Activated CD8-positive, alpha-beta memory T cell treated with anti-CD3 and anti-CD28 coated beads, Interleukin-2, amount 50 U/mL, for 4 hours (primary cell): ENCODE measurements around the gene CDAN1.

Experiments used
- DNase-seq: peaks from one replicate; pipeline ENCODE4 v3.0.0-alpha.2; 2020

Gene CDAN1

GRCh38 chr15:42732095-42732827, 4.7 kb downstream of the CDAN1 start:
- no peak for DNase-seq

GRCh38 chr15:42731461-42731860, 5.5 kb downstream of the CDAN1 start:
- no peak for DNase-seq

GRCh38 chr15:42730536-42730935, 6.4 kb downstream of the CDAN1 start:
- no peak for DNase-seq

GRCh38 chr15:42730135-42730534, 6.8 kb downstream of the CDAN1 start:
- DNase-seq: no peak

- no peak for DNase-seq
Measured at GRCh38 chr15:42729409-42729808, 7.5 kb downstream of the CDAN1 start.

- no peak for DNase-seq
Measured at GRCh38 chr15:42728972-42729371, 8.0 kb downstream of the CDAN1 start.

- no peak for DNase-seq
Measured at GRCh38 chr15:42728560-42728959, 8.4 kb downstream of the CDAN1 start.

- DNase-seq: no peak
Measured at GRCh38 chr15:42727750-42728381, 9.1 kb downstream of the CDAN1 start.

DNA sequence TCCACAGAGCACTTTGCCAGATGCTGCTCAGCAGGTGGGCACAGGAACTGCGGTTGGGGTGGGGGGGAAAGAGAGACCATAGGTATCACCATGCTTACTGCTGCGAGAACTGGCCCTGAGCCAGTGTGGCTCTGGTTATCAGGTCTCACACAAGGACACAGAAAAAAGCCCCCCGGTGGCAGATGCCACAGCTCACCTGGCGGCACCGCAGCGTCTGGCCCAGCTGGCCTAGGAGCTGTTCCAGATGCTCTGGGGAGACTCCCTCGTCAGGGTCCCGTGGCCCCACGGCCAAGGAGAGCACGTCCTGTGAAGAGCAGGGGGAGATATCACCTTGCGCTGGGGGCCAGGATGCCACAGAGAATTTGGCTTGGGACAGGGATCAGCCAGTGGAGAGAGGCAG, 10.8 kb downstream of the CDAN1 start:
- DNase-seq: no peak

DNA sequence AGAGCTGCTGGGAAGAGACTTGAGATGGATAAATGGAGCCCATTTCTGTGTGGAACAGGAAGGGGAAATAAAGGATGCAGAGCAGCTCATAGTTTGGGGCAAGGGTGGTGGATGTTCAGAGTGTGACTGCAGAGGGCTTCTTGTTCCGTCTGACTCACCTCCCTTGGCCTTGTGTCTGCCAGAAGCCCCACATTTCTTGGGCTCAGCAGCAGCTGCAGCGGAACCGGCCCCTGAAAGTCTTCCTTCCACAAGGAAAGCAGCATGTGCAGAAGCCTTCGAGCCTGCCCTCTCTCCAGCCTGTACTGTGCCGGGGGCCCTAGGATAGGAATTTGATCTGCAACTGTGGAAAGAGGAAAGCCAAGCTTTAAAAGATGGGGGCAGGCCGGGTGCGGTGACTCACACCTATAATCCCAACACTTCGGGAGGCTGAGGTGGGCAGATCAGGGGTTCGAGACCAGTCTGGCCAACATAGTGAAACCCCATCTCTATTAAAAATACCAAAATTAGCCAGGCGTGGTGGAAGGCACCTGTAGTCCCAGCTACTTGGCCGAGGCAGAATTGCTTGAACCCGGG, 11.5 kb downstream of the CDAN1 start:
- no peak for DNase-seq

- DNase-seq: no peak
Measured at GRCh38 chr15:42724276-42724675, 12.7 kb downstream of the CDAN1 start.

DNA sequence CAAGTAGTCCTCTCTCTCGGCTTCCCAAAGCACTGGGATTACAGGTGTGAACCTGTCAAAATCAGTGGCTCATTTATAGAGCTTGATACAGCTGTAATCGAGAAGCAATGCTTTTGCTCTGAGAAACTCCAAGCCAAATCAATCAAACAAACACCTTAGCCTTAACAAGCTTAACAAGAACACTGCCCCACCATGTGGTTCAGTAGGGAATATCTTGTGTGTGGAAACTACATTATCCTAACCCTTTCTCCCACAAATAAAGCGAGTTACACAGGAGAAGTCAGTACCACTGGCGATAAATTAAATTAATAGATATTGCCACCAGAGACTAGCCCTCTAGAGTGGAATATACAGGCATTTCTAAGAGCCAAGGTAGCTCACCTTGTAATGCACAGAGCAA, 13.9 kb downstream of the CDAN1 start:
- no peak for DNase-seq

DNA sequence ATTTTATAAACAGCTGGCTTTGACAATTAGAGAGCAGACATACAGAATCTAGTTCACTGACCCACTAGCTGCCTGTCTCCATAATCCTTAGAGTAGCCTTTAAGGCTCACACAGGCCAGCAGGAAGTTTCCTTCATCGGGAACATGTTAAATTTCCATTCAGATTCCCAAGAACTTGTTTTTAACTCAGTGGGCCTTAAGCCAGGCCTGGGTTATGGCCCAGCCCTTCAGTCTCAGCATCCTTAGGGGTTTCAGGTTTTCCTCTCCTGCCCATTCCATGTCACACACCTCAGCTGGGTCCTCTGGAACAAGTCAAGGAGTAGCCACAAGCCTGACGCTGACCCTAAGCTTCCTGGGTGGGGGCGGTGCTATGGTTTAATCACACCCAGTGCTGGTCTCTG, 15.0 kb downstream of the CDAN1 start:
- no peak for DNase-seq

DNA sequence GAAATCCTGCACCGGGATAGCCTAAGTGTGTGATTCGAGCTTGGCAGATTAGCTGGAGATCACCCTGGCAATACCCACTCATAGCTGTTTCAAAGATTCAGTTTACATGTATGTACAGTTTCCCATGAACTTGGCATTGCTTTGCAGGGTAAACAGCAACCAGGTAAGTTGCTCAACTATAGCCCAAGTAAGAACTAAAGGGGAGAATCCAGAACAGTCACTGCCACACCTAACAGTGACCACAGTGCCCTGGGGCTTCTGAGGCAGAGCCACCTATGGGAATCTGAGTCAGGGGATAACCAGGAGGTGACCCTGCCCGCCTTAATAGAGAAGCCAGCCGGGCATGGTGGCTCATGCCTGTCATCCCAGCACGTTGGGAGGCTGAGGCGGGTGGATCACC, 15.9 kb downstream of the CDAN1 start:
- no peak for DNase-seq

GRCh38 chr15:42720071-42720470, 16.9 kb downstream of the CDAN1 start:
- DNase-seq: no peak

GRCh38 chr15:42719043-42719442, 17.9 kb downstream of the CDAN1 start:
- no peak for DNase-seq

DNA sequence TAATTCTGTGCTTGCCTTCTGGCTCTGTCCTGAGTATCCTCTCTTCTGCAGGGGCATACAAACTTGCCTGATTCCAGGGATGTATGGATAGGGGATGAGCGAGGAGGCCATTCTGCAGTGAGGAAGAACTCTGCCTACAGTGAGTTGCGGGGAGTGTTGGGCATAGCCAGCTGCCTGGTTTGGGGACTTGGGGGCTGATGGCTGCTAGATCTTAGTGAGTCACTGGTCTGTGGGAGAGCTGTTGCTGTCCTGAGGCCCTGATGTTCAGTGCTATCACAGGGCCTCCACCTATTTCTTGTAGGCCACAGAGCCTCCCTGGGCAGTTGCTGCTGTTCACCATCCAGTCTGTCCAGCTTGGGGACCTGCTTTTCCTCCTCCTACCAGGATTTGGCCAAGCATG, 20.3 kb downstream of the CDAN1 start:
- DNase-seq: no peak

DNA sequence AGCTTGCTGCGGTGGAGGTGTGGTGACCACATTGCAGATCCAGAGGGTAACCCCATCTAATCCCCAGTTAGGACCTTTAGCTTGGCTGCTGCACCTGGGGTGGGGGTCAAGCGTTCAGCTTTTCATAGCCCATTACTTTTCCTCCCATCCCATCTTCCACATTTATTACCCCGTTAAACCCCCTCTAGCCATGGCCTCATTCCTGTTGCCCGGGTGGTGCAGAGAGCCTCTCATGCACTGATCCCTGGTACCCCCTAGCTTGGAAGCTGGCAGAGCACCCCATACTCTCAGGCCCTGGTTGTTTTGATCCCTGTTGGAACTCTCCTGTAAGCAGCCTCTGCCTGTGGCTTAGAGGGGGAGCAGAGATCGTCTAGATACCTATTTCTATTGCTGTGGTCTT, 20.8 kb downstream of the CDAN1 start:
- no peak for DNase-seq

DNA sequence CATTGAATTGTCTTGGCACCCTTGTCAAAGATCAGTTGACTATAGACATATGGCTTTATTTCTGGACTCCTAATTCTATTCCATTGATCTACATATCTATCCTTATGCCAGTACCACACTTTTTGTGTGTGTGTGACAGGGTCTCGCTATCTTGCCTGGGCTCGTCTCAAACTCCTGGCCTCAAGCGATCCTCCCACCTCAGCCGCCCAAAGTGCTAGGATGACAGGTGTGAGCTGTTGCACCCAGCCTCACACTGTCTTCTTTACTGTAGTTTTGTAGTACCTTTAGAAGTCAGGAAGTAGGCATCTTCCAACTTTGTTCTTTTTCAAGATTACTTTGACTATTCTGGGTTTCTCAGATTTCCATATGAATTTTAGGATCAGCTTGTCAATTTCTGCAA, 24.3 kb downstream of the CDAN1 start:
- DNase-seq: no peak

- DNase-seq: no peak
Measured at GRCh38 chr15:42711746-42712145, 25.2 kb downstream of the CDAN1 start.

DNA sequence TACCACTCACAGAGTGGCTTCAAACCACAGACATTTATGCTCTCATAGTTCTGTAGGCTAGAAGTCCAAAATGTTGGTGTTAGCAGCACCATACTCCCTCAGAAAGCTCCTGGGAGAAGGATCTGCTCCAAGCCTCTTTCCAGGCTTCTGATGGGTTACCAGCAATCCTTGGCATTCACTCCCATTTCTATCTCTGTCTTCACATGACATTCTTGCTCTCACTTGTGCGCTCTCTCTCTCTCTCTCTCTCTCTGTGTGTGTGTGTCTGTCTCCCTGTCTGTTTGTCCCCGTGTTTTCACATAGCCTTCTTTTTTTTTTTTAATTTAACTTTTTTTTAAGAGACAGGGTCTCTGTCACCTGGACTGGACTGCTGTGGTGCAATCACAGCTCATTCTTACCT, 26.3 kb downstream of the CDAN1 start:
- no peak for DNase-seq

DNA sequence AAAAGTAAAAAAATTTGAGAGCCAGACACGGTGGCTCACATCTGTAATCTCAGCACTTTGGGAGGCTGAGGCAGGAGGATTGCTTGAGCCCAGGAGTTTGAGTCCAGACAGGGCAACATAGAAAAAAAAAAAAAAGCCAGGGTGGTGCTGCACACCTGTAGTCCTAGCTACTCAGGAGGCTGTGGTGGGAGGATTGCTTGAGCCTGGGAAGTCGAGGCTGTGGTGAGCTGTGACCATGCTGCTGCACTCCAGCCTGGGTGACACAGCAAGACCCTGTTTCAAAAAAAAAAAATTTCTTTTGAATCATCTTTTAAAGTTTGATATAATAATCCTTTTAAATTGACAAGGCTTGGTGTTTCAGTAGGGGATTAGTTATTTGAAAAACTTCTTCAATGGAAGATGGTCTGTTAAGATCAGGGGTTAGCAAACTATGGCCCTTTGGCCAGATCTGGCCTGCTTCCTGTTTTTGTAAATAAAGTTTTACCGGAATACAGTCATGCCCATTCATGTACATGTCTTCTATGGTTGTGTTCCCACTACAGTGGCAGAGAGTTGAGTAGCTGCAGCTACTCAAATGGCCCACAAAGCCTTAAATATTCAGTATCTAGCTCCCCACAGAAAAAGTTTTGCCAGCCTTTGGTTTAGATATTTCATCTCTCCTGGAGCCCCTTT, 28.9 kb downstream of the CDAN1 start:
- no peak for DNase-seq

DNA sequence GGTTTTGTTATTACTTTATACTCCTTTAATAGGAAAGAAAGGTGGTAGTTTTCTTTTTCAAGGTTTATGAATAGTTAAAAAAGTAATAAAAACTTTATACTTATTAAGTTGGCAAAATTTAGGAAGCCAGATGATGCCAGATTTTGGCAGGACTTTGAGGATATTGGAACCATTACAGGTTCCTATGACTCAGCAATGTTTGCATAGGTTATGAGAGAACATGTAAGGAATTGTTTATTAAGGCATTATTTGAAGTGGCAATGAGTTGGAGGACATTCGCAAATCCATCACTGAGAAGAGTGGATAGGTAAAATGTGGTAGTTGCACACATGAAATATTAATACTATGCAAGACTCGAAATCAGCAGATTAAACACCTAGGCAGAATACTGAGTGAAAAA, 29.9 kb downstream of the CDAN1 start:
- DNase-seq: no peak

DNA sequence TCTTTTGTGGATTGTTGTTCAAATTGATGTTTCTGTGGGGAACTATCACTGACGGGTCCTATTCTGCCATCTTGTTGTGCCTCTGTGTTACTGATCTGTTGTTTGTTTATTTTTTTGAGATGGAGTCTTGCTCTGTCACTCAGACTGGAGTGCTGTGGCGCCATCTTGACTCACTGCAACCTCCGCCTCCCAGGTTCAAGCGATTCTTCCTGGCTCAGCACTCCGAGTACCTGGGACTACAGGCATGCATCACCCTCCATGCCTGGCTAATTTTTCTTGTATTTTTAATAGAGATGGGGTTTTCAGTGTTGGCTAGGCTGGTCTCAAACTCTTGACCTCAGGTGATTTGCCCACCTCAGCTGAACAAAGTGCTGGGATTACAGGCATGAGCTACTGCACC, 31.6 kb downstream of the CDAN1 start:
- DNase-seq: no peak
